ENCODE results near the gene STEAP1B.
"Not testable (repeated sequence)": the region's sequence is repeated elsewhere in the genome, so short reads cannot be mapped to it uniquely, and the experiment has no call there.

STEAP1B gene

DNA sequence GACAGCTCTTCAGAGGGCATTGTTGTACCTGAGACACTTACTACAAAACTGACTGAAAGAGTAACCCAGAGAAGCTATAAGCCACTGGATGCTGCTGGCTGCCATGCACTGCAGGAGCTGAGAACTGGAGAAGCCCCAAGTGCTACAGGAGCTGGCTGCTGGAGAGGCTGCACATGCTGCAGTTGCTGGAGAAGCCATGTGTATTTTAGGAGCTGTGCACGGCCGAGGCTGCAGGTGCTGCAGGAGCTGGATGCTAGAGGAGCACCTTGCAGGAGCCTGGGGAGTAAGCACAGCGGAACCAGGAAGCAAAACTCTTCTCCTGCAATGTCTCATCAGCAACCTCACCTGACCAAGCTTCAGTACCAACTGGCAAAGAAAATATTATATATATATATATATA lies 45.5 kb downstream of the STEAP1B start:
- no peak for DNase-seq (ENCODE audit: low read depth)

DNA sequence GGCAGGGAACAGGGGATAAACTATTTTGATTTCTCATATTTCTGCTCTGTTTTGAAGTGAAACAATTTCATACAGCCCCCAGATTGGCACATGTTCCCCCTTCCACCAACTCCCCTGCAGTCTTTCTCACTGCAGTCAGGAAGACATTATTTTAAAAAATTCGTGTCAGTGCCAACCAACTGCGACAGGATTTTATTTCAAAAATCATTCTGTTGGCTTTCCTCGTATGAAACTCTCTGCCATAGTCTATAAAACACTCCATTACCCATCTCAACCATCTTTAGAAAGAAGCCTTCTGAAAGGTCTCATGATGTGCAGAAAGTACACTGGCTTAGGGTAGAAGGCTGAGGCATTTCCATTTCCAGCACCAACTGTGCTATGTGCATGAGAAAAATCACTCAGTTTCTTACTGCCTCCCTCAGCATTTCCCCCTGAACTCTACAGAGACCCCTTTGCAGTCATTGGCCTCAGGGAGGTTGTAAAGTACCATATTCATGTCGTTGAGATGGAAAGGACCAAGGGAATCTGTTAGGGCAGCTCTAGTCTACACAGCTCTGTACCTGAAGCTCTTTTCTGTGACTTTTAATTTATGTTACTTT lies 46.9 kb downstream of the STEAP1B start:
- no peak for DNase-seq (ENCODE audit: low read depth)

DNA sequence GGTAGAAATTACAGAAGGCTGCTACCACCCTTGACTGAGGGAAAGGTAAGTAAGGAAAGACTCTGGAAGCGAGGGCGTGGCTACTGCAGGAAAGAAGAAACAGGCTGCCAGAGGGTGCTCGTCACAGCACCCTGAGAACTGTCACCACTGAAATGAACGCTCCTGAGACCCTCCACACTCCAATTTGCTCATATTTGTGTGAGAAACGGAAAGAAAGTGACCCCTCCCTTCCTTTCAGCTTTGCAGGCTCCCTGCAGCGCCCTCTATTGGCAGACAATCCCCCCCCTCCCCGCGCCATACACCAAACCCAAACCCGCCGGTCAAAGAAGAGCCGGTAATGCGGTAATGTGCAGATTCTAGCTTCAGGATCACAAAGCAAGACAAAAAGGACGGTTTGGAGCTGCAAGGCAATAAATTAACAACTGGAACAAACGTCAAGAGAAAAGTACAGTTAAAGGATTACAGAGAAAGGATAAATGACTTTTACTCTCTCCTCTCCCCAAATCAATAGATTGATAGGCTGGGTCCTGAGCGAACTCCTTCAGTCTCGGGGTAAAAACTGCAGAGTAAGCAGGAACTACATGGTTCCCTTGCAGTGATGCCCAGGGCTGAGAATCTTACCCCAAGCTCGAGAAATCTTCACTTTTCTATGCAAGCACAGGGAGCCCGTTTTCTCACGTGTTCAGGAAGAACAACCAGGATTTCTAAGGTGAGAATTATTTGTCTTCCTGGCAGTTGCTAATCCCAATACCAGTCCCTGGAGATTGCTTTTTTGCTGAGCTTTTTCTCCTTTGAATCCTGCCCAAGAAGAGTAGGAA lies 47.6 kb downstream of the STEAP1B start:
- DNase-seq (ENCODE audit: low read depth), result no peak

DNA sequence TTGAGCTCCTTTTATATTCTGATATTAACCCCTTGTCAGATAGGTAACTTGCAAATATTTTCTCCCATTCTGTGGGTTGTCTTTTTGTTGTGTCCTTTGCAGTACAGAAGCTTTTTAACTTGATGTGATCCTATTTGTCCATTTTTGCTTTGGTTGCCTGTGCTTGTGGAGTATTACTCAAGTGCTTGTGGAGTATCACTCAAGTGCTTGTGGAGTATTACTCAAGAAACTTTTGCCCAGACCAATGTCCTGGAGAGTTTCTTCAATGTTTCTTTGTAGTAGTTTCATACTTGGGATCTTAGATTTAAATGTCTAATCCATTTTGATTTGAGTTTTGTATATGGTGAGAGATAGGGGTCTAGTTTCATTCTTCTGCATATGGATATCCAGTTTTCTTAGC lies 50.0 kb downstream of the STEAP1B start:
- DNase-seq (ENCODE audit: low read depth), result not testable (repeated sequence)

DNA sequence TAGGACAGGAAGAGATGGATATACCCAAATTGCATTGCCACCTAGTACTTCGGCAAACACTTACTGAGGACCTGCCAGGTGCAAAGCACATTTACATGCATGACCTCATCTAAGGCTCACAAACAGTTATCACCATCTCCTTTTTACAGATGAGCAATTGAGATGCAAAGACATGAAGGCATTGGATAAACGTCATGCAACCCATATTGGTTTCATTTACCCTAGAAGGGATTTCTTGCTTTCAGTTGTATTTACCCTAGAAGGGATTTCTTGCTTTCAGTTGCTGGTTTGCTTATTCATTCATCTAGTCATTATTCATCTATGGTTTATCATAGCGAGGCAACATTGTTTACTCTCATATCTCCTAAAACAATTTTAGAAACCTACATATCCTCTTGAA lies 52.2 kb downstream of the STEAP1B start:
- DNase-seq (ENCODE audit: low read depth), result no peak

DNA sequence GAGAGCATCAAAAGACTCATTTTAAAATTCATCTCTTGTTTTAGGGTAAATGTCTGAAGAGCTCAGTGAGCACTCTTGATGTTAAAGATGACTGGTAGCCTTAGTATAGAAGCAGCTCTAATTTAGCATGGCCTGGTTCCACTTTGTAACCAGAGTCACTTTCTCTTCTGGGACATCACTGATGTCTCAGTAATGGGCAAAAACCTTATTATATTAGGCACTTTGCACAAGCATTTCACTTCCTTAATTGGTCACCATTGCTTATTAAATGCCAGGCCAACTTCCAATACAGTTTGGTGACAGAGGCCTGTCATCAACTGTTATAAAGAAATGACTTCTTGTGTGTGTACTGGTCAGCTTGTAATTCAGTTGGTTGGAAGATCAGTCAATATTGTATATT lies 53.0 kb downstream of the STEAP1B start:
- no peak for DNase-seq (ENCODE audit: low read depth)

DNA sequence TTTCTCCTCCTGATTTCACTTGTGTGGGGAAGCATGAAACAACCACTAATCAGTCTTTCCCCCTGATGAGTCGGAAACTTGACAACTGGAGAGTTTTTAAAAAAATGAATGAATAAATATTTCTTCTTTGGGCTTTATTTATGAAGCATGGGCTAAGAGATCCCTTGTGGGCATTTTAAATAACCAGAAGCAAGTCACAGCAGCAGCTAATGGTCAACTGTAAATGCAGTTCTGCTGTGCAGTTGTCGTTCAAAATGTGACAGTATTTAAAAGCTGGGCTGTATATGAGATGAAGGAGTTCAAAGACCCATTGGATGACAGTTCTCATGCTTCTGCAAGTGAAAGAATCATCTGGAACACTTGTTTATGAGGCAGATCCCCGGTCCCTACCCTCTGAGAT lies 54.1 kb downstream of the STEAP1B start:
- DNase-seq (ENCODE audit: low read depth), result no peak

DNA sequence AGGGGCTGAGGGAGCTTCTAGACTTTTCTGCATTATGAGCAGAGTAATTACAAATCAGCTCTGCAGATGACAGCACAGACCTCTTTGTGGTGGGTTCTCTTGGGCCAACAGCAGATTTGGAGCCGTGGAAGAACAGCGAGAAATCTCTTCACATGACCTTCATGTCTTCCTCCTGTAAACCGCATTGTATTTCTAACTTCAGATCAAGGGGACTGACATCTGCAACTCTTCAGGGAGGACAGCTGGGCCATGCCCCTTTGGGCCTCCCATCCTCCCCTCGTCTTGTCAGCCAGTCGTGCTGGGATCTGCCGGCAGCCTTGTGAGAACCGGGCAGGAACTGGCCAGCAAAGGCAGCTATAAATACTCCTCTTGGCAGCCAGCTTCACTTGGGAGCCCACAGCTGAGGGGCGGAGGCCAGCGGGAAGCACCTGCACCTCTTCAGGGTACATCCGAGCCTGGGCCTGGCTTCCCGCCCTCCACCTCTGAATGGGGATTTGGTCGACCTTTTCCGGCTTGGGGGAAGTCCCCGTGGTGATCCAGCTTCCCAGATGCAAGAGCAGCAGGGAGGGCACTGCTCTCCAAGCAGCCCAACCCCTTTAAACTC lies 54.7 kb downstream of the STEAP1B start:
- no peak for DNase-seq (ENCODE audit: low read depth)

DNA sequence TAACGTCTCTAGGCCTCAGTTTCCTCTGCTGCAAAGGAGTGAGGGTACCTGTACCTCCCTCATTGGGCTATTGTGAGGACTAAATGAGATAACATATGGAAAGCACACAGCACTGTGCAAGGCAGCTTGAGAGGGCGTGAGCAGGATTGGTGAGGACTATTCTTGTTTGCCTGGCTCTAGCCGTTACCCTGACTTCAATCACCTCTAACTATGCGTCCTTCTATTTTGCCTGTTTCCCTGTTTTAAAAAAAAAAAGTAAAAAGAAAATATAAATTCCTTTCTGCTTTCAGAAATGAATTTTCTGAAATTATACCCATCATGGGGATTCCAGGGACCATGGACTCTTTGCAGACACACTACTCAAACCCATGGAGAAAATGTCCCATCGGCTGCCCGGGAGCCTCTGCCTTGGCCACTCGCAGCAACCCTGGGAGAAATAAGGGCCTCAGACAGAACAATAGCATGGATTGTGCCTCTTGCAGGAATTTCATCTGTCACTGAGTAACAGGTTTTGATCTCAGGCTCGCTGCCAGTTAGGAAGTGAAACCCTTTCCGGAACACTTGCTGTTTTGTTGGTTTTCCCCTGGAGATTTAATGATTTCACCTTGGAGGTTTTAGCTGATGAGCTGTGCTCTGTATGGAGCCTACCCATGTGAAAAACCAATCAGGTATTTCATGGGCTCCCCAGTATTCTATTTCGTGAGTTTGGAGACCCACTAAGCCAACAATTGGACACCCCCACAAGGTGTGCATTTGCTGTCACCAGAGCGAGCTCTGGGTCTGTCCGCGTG lies 55.6 kb downstream of the STEAP1B start:
- DNase-seq (ENCODE audit: low read depth), result no peak

DNA sequence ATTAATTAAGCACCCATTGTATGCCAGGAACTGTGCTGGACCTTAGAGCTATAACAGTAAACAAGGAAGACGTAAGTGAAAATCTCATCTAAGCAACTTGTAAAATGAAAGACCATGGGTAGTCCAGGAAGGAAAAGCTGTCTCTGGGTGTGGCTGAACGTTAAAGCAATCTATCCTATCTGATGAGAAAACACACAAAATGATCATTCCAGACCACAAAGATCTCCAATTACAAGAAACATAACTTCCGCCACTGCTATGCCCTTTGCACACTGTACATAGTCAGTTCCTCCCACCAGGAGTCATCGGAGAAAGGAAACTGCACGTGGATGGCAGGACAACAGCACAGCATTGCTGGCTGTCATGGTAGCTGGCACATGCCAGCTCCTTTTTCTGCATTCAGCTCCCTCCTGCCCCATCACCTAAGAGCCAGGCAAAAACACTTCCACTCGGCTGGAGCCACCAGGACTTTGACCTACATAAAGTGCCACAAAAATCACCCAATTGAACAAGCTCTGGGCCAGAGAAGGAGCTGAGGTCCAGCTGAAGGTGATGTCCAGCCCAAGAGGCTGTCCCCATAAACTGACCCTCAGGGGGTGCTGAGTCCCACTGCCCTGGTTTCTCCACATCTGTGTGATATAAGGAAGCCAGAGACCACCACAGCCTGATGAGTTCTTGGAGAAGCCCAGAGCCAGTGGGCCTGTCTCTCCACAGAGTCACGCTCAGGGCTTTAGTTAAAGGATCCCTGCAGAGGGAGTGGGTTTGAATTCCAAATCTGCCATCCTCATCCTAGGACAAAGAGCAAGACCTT lies 56.4 kb downstream of the STEAP1B start:
- no peak for DNase-seq (ENCODE audit: low read depth)

DNA sequence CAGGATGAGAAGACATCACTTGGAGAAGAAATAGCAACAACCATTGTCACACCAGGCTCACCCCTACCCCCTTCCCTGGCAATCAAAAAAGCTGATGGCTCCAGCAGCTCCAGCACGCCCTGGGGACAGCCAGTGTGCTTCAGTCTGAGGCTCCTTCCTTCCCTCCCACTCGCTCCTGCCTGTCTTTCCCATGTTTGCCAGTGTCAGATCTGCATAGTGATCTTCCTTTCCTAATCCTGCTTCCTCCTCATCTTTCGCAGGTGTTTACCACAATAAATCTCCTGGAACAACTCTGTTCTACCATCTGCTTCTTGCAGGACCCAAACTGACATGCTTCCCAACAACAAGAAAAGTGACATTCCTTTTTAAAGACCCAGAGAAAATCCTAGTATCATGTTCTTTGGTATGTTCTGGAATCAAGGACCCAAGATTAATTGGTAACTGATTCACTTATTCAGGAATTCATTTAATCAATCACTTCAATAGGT lies 57.1 kb downstream of the STEAP1B start:
- no peak for DNase-seq (ENCODE audit: low read depth)

DNA sequence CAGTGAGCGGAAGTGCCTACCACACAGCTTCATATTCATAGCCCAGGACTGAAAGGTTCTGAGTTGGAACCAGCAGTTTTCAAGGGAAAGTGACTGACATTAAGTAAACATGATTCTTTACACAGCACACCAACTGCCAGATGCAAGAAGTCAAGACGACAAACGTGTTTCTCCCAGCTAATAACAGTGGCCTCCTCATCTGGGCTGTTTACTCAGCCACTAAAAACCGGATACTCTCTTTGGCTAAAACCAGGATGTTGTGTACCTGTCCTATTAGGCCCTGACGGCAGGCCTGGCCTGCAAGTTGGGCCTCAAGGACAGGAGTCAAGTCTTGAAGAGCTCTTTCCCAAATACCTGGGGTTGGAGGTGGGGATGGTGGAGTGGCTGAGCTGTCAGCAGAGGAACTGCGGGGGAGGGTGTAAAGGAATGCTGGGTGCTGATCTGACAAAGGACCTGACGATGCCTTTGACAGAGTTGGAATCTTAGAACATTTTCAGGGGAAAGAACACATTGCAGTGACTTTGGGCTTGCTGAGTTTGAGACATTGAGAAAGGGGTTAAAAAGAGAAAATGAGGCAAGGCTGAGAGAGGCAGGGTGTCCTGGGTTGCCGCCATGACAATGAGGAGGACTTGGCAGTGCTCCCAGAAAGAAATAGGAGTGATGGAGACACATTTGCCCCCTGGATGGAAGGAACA lies 57.7 kb downstream of the STEAP1B start:
- no peak for DNase-seq (ENCODE audit: low read depth)

DNA sequence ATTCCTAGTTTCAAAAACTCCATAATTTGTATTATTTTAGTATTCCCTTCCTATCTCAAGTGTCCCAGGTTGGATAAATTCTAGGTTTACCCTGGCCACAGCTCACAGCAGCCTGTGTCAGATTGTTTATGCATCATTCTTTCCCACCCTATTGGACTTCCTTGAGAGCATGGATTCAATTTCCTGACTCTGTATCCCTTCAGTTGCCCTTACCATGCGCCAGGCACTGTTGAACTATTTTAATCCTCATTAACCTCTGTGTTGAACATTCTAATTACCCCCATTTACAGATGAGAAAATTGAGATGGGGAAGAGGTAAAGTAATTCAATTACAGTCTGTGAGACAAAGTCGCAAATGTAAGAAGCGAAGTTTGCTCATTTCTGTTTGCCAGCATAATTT lies 58.8 kb downstream of the STEAP1B start:
- no peak for DNase-seq (ENCODE audit: low read depth)

DNA sequence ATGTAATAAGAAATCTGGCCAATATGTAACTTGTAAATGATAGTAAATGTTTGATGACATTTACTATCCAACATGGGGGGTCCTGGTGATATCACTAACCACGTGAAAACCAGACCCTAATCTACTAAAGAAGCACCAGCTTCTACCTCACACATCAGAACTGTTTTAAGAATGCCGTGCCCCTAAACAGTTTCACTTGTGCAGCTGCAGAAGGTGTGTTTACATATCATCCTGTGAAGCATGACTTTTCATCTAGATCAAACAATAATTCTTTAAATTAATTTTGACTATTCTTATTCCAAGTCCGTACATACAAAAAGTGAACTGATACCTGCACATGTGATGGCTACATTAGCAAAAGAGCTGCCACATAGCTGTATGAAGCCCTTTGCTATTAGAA lies 61.0 kb downstream of the STEAP1B start:
- no peak for DNase-seq (ENCODE audit: low read depth)

DNA sequence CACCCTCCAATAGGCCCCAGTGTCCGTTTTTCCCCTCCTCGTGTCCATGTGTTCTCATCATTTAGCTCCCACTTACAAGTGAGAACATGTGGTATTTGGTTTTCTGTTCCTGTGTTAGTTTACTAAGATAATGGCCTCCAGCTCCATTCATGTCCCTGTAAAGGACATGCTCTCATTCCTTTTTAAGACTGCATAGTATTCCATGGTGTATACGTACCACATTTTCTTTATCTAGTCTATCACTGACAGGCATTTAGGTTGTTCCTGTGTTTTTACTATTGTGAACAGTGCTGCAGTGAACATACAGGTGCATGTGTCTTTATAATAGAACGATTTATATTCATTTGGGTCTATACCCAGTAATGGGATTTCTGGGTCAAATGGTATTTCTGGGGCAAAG lies 63.4 kb downstream of the STEAP1B start:
- not testable (repeated sequence) for DNase-seq (ENCODE audit: low read depth)

DNA sequence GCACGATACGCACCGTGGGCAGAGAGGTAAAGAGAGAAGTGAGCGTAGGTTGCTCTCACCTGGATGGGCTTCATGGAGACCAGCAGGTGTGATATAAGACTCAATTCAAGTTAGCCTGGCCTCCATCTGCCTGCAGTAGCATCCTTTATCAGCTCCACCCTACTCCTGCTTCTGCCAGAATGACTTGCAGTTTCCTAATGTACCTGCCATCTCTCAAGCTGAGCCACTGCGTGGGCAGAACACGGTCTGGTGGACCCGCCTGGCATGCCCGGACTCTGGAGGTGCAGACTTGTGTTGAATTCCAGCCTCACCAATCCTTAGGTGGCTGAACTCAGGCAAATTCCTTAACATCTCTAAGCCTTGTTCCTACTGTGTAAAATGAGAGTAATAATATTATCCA lies 64.3 kb downstream of the STEAP1B start:
- no peak for DNase-seq (ENCODE audit: low read depth)

DNA sequence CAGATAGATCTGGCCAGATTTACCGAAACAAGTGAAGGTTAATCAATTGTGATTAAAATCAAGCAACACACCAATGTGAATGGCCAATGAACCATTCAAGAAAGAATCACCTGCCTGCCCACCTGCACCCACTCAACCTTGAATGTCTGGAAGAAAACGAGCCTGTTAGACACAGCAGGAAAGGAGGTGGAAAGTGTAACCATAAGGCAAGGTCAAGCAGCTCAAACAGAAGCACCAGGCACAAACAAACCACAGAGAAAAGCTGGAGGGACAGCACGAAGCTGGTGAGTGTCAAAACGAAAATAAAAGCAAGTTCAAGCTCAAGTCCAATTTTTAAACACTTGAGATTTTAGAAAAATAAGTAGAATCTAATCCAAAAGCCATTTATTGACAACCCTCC lies 64.9 kb downstream of the STEAP1B start:
- DNase-seq (ENCODE audit: low read depth), result no peak

DNA sequence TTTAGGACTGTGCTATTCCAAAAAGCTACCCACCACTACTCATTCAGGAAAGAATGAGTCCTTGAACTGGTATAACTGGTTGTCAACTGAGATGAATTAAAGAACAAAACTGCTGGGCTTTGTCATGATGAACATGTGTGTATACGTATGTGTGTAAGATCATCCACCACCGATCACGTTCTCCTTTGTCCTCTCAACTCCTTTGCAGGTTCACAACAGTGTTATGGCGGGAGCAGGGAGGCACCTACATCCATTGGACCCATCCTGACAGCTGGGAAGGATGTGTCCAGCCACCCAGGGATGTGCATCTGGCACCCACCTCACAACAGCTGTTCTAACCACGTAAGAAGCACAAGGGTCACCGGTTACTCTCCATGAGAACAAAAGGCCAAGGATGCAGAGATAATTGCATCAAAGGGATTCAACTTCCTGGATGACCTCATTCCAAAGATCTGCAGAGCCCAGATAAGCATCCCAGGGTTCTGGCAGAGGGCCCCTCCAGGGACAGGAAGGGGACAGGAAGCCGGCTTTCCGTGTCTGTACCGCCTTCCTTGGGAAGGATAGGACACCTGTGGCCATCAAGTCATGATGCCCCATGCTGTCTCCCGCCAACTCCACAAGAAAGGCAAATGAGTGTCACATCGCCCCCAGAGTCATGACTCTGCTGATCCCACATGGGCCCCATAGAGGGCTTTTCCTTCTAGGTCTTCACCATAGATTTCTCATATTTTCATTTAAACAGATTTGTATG lies 66.1 kb downstream of the STEAP1B start:
- peak; percentile 22 for DNase-seq (ENCODE audit: low read depth)

DNA sequence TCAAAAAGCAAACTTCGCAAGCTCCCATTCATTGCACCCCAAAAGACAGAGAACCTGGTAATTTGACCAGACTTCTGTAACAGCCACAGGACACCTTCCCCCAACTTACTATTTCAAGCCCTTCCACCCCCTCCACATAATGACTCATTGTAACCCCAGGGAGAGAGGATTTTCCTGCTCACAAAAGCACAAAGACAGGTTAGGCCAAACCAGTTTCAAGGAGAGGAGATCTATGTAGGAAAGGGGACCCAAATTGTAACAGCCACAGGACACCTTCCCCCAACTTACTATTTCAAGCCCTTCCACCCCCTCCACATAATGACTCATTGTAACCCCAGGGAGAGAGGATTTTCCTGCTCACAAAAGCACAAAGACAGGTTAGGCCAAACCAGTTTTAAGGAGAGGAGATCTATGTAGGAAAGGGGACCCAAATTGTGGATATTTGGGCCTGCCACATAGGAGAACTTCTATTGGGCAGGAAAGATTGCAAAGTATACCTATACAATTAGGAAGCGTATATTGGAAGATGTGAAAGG lies 66.8 kb downstream of the STEAP1B start:
- DNase-seq (ENCODE audit: low read depth), result not testable (repeated sequence)

DNA sequence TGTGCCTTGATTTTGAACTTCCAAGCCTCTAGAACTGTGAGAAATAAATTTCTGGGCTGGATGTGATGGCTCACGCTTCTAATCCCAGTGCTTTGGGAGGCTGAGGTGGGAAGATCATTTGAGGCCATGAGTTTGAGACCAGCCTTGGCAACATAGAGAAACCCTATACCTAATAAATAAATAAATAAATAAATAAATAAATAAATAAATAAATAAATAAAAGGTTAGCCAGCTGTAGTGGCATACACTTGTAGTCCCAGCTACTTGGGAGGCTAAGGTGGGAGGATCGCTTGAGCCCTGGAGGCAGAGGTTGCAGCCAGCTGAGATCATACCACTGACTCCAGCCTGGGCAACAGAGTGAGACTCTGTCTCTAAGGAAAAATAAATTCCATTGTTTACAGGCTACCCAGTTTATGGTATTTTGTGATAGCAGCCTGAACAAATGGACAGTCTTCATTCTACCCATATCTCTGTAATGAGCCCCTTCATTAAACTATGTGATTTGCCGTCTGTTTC lies 67.7 kb downstream of the STEAP1B start:
- DNase-seq (ENCODE audit: low read depth), result no peak
